Measurements from ENCODE around the gene MORC2. TPM values are rescaled to one million over a fixed set of nuclear protein-coding genes. Genes with fewer than 3 reads are reported as not detected.

MORC2 gene
- total and polyA plus RNA-seq, 8 donors, result 4.4 to 64.8 (median 17.0) TPM

- intact Hi-C loops (cut with DNase I; ENCODE audit: low total_unique reads), result loop anchor here (5.0 to 10.0 kb wide), 2 partner anchors 137 to 195 kb away; partner anchors contain the start of gene PLA2G3
- peaks cover 0 to 20% (median 10%) of the 10 kb centered on the region in 4 donors for H3K4me1 ChIP-seq
- H3K4me3 ChIP-seq, result no peak overlapping the region
- H3K36me3 ChIP-seq, result peaks cover 30 to 97% (median 91%) of the 10 kb centered on the region in 4 donors
- no peaks in the 10 kb centered on the region for H3K9me3 ChIP-seq
- H3K27me3 ChIP-seq, result no peaks in the 10 kb centered on the region
- DNase-seq, result no peak
- peak overlapping the region in 1 of 5 donors; percentile 70 for H3K27ac ChIP-seq
- 62 to 82% (median 73%) methylated on average over 7 of the region's 7 CpGs for WGBS, 5 donors
- TF ChIP-seq CTCF (IDR thresholded peaks at IDR 0.05) (no peak), POLR2A (IDR thresholded peaks at IDR 0.05) (no peak), POLR2AphosphoS5 (IDR thresholded peaks at IDR 0.05) (no peak), EP300 (IDR thresholded peaks at IDR 0.05) (no peak)
Measured at GRCh38 chr22:30949934-30950660, 18.5 kb downstream of the MORC2 start.

GRCh38 chr22:30948930-30949342 lies 19.6 kb downstream of the MORC2 start:
- intact Hi-C loops (cut with DNase I; ENCODE audit: low total_unique reads), result loop anchor here (5.0 to 10.0 kb wide), 2 partner anchors 138 to 196 kb away; partner anchors contain the start of gene PLA2G3
- WGBS, 5 donors, result 51 to 71% (median 60%) methylated on average over 3 of the region's 3 CpGs
- Histone ChIP-seq H3K4me1 (peaks cover 0 to 20% (median 10%) of the 10 kb centered on the region in 4 donors), H3K27me3 (no peaks in the 10 kb centered on the region), H3K27ac (peak overlapping the region in 2 of 5 donors; percentile 62 to 70), H3K9me3 (no peaks in the 10 kb centered on the region), H3K36me3 (peaks cover 41 to 97% (median 92%) of the 10 kb centered on the region in 4 donors), H3K4me3 (no peak overlapping the region)
- DNase-seq, result no peak
- TF ChIP-seq CTCF (IDR thresholded peaks at IDR 0.05) (no peak), POLR2AphosphoS5 (IDR thresholded peaks at IDR 0.05) (no peak), POLR2A (IDR thresholded peaks at IDR 0.05) (no peak), EP300 (IDR thresholded peaks at IDR 0.05) (no peak)

- peaks cover 0 to 20% (median 10%) of the 10 kb centered on the region in 4 donors for H3K4me1 ChIP-seq
- peak overlapping the region in 4 of 5 donors; percentile 27 to 70 (median 51) for H3K27ac ChIP-seq
- peak in 1 of 2 donors; percentile 84 for DNase-seq
- intact Hi-C loops (cut with DNase I; ENCODE audit: low total_unique reads), result loop anchor here (5.0 to 10.0 kb wide), 2 partner anchors 139 to 197 kb away; partner anchors contain the start of gene PLA2G3
- peaks cover 50 to 97% (median 92%) of the 10 kb centered on the region in 4 donors for H3K36me3 ChIP-seq
- 11 to 26% (median 19%) methylated on average over 2 of the region's 2 CpGs for WGBS, 5 donors
- H3K9me3 ChIP-seq, result no peaks in the 10 kb centered on the region
- TF ChIP-seq CTCF (IDR thresholded peaks at IDR 0.05) (peak in 4 of 7 experiments; percentile 37 to 80 (median 64)), POLR2AphosphoS5 (IDR thresholded peaks at IDR 0.05) (peak in 2 of 3 donors; percentile 44 to 61), EP300 (IDR thresholded peaks at IDR 0.05) (no peak)
- no peak overlapping the region for H3K4me3 ChIP-seq
- no peaks in the 10 kb centered on the region for H3K27me3 ChIP-seq
Measured at GRCh38 chr22:30947816-30948454, 20.6 kb downstream of the MORC2 start.

GRCh38 chr22:30947173-30947815 lies 21.3 kb downstream of the MORC2 start:
- TF ChIP-seq CTCF (IDR thresholded peaks at IDR 0.05), result no peak
- TF ChIP-seq POLR2AphosphoS5 (IDR thresholded peaks at IDR 0.05), result peak in 1 of 3 donors; percentile 8
- peak overlapping the region in 4 of 5 donors; percentile 27 to 70 (median 51) for H3K27ac ChIP-seq

More at GRCh38 chr22:30947173-30947815, 21.3 kb downstream of the MORC2 start:
- H3K36me3 ChIP-seq, result peaks cover 57 to 97% (median 93%) of the 10 kb centered on the region in 4 donors
- WGBS, 5 donors, result 50 to 77% (median 69%) methylated on average over 5 of the region's 5 CpGs
- H3K4me1 ChIP-seq, result peaks cover 0 to 20% (median 10%) of the 10 kb centered on the region in 4 donors
- intact Hi-C loops (cut with DNase I; ENCODE audit: low total_unique reads), result loop anchor here (5.0 to 10.0 kb wide), 2 partner anchors 140 to 198 kb away; partner anchors contain the start of gene PLA2G3
- H3K27me3 ChIP-seq, result no peaks in the 10 kb centered on the region
- no peak overlapping the region for H3K4me3 ChIP-seq
- DNase-seq, result peak in 1 of 2 donors; percentile 65
- H3K9me3 ChIP-seq, result no peaks in the 10 kb centered on the region
